Stomach (tissue), 9 donors: Measurements from ENCODE around the gene EGLN1. TPM values are rescaled to one million over a fixed set of nuclear protein-coding genes. Genes with fewer than 3 reads are reported as not detected.
A peak's percentile ranks its signal among the peaks of the same experiment; 100 is the strongest.

Source experiments
- DNase-seq, 2 donors: peaks; one replicate each; pipeline versions ENCODE4 v3.0.0 to v3.0.0-alpha.2; 2013 to 2019
- H3K27ac ChIP-seq, 5 donors: fragments of 200-600 bp in 4 of 5; sonication (generic) in 4 of 5; one replicate each; pipeline ENCODE4 v1.5.1; 2013 to 2019; ENCODE audit warnings: mild to moderate bottlenecking in 1 of 5, moderate library complexity in 1 of 5
- H3K27me3 ChIP-seq, 3 donors: fragments of 200-600 bp; sonication (generic); one replicate each; pipeline ENCODE4 v1.5.1; 2017 to 2019; ENCODE audit warnings: mixed run types in 1 of 3
- H3K36me3 ChIP-seq, 4 donors: fragments of 200-600 bp; sonication (generic); 1 replicate in 3 of 4; 2 replicates in 1 of 4; pipeline ENCODE4 v1.5.1; 2016 to 2019
- H3K4me1 ChIP-seq, 4 donors: fragments of 200-600 bp; sonication (generic); one replicate each; pipeline ENCODE4 v1.5.1; 2016 to 2019
- H3K4me3 ChIP-seq, 4 donors: fragments of 200-600 bp; sonication (generic) in 3 of 4; one replicate each; pipeline ENCODE4 v1.5.1; 2016 to 2019; ENCODE audit warnings: mild to moderate bottlenecking in 1 of 4
- H3K9me3 ChIP-seq, 4 donors: fragments of 200-600 bp; sonication (generic); one replicate each; pipeline ENCODE4 v1.5.1; 2016 to 2019
- EP300 ChIP-seq: sonication (generic); formaldehyde crosslinking; IDR thresholded peaks from one replicate; pipeline ENCODE4 v1.6.1; 2017; ENCODE audit warnings: antibody characterized with exemption
- POLR2A ChIP-seq, 4 donors: fragments of 450-650 bp; IDR thresholded peaks; one replicate each; pipeline ENCODE4 v1.6.1; 2016; ENCODE audit warnings: antibody characterized with exemption in 4 of 4, control low read depth in 2 of 4, mild to moderate bottlenecking in 1 of 4, moderate library complexity in 1 of 4
- POLR2AphosphoS5 ChIP-seq, 3 donors: sonication (generic); formaldehyde crosslinking; IDR thresholded peaks; one replicate each; pipeline ENCODE4 v1.6.1; 2016; ENCODE audit warnings: antibody characterized with exemption in 3 of 3
- WGBS, 5 donors: extraction: QIAGEN DNeasy Blood & Tissue Kit in 3 of 5; methylation state at CpG; one replicate each; pipeline versions ENCODE4 v1.1.5 to v1.1.7; 2013 to 2018; 5-methylcytosine and 5-hydroxymethylcytosine counted together
- intact Hi-C: fragments of 100-400 bp; cut with DNase I; formaldehyde crosslinking; loops from one replicate; pipeline ENCODE4 v1.15.1; 2023; ENCODE audit warnings: low total_unique reads
- polyA plus RNA-seq, 3 donors: library from polyadenylated mRNA; stranded (reverse); fragments of 200-250 nt; gene quantifications; one replicate each; pipeline ENCODE4 v1.2.3, GENCODE V29; 2013
- total RNA-seq, 5 donors: library from RNA; depleted of rRNA; stranded (reverse); fragments of >200 nt; gene quantifications; one replicate each; pipeline versions ENCODE4 v1.1.0 to v1.2.3, GENCODE V29; 2014 to 2016
- TF ChIP-seq, protein P1 (sequence below), 7 experiments: fragments of 450-650 bp in 4 of 7; fragments of 200-600 bp in 3 of 7; sonication (generic) in 3 of 7; IDR thresholded peaks; one replicate each; pipeline ENCODE4 v1.5.1; 2016 to 2019; ENCODE audit warnings: antibody characterized with exemption in 7 of 7, control low read depth in 2 of 7, mild to moderate bottlenecking in 1 of 7
- donor health status: healthy with polysubstance abuse.
- donor health status: Bipolar disorder and iron deficiency.
- donor health status: healthy.

The EGLN1 gene
- total and polyA plus RNA-seq, 8 donors: 7.0 to 43.0 (median 15.6) TPM

DNA sequence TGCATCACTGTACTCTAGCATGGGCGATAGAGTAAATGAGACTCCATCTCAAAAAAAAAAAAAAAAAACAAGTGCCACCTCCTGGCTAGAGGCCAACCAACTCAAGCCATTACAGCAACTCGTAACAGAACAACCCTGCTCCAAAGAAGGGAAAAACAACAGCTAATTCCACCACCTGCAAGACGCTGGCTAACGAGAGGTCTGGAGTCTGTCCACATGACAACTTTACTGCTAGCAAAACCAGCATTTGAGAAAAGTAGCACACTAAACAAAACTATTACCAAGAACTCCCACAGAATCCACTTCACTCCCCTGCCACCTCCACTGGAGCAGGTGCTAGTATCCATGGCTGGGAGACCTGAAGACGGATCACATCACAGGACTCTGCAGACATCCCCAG is 24.1 kb upstream of the EGLN1 start:
- Histone ChIP-seq H3K36me3 (no peaks in the 10 kb centered on the region), H3K27me3 (peaks cover 0 to 10% (median 0%) of the 10 kb centered on the region in 3 donors), H3K4me1 (no peaks in the 10 kb centered on the region), H3K27ac (no peak overlapping the region), H3K4me3 (no peak overlapping the region), H3K9me3 (peaks cover 0 to 17% (median 9%) of the 10 kb centered on the region in 4 donors)
- intact Hi-C loops: no loop called here
- WGBS, 5 donors: 58 to 84% (median 80%) methylated on average over 5 of the region's 5 CpGs
- peak in 1 of 2 donors; percentile 5 for DNase-seq
- TF ChIP-seq, protein P1, sequence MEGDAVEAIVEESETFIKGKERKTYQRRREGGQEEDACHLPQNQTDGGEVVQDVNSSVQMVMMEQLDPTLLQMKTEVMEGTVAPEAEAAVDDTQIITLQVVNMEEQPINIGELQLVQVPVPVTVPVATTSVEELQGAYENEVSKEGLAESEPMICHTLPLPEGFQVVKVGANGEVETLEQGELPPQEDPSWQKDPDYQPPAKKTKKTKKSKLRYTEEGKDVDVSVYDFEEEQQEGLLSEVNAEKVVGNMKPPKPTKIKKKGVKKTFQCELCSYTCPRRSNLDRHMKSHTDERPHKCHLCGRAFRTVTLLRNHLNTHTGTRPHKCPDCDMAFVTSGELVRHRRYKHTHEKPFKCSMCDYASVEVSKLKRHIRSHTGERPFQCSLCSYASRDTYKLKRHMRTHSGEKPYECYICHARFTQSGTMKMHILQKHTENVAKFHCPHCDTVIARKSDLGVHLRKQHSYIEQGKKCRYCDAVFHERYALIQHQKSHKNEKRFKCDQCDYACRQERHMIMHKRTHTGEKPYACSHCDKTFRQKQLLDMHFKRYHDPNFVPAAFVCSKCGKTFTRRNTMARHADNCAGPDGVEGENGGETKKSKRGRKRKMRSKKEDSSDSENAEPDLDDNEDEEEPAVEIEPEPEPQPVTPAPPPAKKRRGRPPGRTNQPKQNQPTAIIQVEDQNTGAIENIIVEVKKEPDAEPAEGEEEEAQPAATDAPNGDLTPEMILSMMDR (IDR thresholded peaks at IDR 0.05): no peak
- TF ChIP-seq EP300 (no peak), POLR2A (IDR thresholded peaks at IDR 0.05) (no peak), POLR2AphosphoS5 (IDR thresholded peaks at IDR 0.05) (no peak)

DNA sequence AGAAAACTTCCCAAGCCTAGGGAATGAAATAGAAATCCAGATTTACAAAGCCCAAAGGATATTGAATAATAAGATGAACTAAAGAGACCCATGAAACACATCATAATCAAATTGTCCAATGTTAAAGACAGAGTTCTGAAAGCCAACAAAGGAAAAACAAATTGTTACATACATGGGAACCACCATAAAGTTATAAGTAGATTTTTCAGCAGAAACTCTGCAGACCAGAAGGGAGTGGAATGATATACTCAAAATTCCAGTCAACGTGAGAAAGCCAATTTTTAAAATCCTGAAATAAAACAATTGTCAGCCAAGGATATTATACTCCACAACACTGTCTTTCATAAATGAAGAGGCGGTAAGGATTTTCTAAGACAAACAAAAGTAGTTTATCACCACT is 22.0 kb upstream of the EGLN1 start:
- peaks cover 0 to 17% (median 9%) of the 10 kb centered on the region in 4 donors for H3K9me3 ChIP-seq
- H3K27me3 ChIP-seq: peaks cover 0 to 10% (median 0%) of the 10 kb centered on the region in 3 donors
- TF ChIP-seq EP300 (no peak), POLR2AphosphoS5 (IDR thresholded peaks at IDR 0.05) (no peak), POLR2A (IDR thresholded peaks at IDR 0.05) (no peak)
- TF ChIP-seq, protein P1 (IDR thresholded peaks at IDR 0.05): no peak
- no peak overlapping the region for H3K27ac ChIP-seq
- intact Hi-C loops: no loop called here
- H3K4me3 ChIP-seq: no peak overlapping the region
- no peaks in the 10 kb centered on the region for H3K4me1 ChIP-seq
- no peaks in the 10 kb centered on the region for H3K36me3 ChIP-seq
- 47 to 88% (median 84%) methylated on average over 2 of the region's 2 CpGs for WGBS, 5 donors
- DNase-seq: no peak

DNA sequence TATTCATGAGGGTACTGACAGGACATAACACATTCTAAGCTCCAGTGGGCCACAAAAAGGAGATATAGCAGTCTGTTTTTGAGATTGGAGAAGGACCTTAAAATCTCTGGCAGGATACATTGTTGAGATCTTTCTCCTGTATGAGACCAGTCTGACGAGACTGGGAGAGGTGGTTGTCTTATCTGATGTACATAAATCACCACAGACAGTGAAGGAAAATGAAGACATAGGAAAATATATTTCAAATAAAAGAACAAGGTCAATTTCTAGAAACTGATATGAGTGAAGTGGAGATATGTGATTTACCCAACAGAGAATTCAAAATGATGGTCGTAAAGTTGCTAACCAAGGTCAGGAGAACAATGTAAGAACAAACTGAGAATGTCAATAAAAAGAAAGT is 21.3 kb upstream of the EGLN1 start:
- Histone ChIP-seq H3K4me1 (no peaks in the 10 kb centered on the region), H3K4me3 (no peak overlapping the region), H3K27ac (no peak overlapping the region), H3K9me3 (peaks cover 0 to 17% (median 9%) of the 10 kb centered on the region in 4 donors), H3K27me3 (peaks cover 0 to 10% (median 0%) of the 10 kb centered on the region in 3 donors), H3K36me3 (no peaks in the 10 kb centered on the region)
- no peak for DNase-seq
- 60 to 66% (median 62%) methylated on average over 2 of the region's 2 CpGs for WGBS, 5 donors
- intact Hi-C loops: no loop called here
- TF ChIP-seq POLR2AphosphoS5 (IDR thresholded peaks at IDR 0.05) (no peak), POLR2A (IDR thresholded peaks at IDR 0.05) (no peak), EP300 (no peak)
- TF ChIP-seq, protein P1 (IDR thresholded peaks at IDR 0.05): no peak

DNA sequence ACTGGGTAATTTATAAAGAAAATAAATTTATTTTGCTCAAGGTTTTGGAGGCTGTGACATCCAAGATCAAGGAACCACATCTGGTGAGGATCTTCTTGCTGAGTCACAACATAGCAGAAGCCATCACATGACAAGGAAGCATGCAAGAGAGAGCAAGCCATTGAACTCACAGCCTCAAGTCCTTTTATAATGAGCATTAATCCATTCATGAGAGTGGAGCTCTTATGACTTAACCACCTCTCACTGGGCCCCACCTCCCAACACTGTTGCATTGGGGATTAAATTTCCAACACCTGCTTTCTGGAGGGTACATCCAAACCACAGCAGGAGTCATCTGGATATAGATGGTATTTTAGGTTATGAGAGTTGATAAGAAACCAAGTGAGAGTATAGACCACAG is 20.6 kb upstream of the EGLN1 start:
- intact Hi-C loops: no loop called here
- H3K4me3 ChIP-seq: no peak overlapping the region
- DNase-seq: no peak

More for the DNA sequence above, 20.6 kb upstream of the EGLN1 start:
- H3K36me3 ChIP-seq: no peaks in the 10 kb centered on the region
- H3K27ac ChIP-seq: no peak overlapping the region
- H3K27me3 ChIP-seq: peaks cover 0 to 10% (median 0%) of the 10 kb centered on the region in 3 donors
- TF ChIP-seq, protein P1 (IDR thresholded peaks at IDR 0.05): no peak
- H3K9me3 ChIP-seq: peaks cover 0 to 17% (median 9%) of the 10 kb centered on the region in 4 donors
- H3K4me1 ChIP-seq: no peaks in the 10 kb centered on the region
